Stimulated activated CD4-positive, alpha-beta T cell treated with anti-CD3 and anti-CD28 coated beads, Interleukin-4, amount 100 ng/mL, for 1 hour (primary cell): Measurements from ENCODE around the gene CPNE8.
"Not testable (repeated sequence)": the region's sequence is repeated elsewhere in the genome, so short reads cannot be mapped to it uniquely, and the experiment has no call there.

Source experiments
- DNase-seq: peaks from one replicate; pipeline ENCODE4 v3.0.0-alpha.2; 2020

The CPNE8 gene

DNA sequence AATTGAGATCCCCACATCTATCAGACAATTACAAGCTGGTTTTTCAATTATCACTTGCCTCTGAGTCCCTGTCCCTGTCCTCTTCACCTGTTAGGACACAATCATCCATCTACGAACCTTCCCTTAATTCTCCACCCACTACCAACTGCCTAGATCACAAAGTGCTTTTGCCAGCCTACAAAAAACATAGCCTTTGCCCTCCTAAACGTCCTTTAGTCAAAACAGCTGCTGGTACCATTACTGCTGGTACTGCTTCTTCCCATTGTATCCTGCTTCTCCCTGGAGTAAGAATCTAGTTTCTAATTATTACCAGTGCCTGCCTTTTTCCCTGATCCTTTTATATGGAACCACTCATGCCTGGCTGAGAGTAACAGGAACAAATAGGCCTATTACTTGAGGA lies 82.1 kb downstream of the CPNE8 start:
- no peak for DNase-seq

DNA sequence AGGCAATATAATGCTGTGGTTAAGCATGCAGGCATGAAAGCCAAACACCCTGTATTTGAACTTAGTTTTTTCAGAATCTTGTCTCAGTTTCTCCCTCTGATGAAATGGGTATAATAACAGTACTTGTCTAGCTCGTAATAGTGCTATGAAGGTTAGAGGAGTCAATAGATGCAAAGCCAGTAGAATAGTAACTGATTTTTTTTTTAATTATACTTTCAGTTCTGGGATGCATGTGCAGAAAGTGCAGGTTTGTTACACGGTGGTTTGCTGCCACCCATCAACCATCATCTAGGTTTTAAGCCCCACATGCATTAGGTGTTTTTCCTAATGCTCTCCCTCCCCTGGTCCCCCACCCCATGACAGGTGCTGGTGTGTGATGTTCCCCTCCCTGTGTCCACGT lies 87.4 kb downstream of the CPNE8 start:
- DNase-seq = no peak

DNA sequence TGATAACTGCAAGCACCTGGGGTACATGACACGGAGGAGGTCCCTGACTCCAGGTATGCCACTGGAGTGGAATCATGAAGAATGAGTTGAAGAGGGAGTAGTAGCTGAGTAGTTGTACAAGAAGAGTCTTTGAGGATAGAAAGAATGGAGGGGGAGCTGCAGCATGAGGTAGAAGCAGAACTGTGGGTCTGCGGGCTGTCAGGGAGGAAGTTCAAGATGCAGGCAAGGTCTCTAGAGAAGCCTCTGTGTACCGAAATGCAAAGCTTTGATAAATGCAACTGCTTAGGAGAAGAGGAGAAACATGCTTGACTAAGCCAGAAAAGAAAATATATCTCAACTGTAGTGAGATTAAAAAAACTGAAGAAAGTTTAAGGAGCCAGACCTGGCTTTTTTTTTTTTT lies 91.5 kb downstream of the CPNE8 start:
- no peak for DNase-seq

DNA sequence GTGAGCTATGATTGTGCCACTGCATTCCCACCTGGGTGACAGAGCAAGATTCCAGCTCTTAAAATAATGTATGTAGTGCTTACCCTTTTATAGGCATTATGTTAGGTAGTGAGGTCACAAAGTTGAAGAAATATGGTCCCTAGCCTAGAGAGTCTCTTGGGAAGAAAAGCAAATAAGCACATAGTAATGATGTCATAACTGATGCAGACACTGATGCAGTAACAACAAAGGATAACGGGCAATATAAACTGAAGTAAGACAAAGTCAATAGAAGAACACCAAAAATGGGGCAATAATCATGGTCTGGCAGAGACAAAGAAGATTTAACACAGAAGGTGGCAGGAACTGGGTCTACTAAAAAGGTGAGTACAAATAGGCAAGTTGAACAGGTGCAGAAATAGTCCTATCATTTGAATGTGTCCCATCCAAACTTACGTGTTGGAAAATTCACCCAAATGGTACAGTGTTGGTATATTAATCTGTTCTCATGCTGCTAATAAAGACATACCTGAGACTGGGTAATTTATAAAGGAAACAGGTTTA lies 93.5 kb downstream of the CPNE8 start:
- DNase-seq = no peak

- DNase-seq = no peak
Measured at GRCh38 chr12:38809832-38810231, 95.6 kb downstream of the CPNE8 start.

GRCh38 chr12:38788106-38788505 lies 117.3 kb downstream of the CPNE8 start:
- DNase-seq = no peak

DNA sequence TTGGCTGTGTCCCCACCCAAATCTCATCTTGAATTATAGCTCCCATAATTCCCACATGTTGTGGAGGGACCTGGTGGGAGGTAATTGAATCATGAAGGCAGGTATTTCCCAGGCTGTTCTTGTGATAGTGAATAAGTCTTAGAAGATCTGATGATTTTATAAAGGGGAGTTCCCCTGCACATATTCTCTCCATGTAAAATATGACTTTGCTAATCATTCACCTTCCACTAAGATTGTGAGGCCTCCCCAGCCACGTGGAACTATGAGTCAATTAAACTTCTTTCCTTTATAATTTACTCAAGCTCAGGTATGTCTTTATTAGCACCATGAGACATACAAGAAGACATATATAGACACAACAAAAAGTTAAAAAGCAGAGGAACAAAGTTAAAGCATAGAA lies 120.0 kb downstream of the CPNE8 start:
- no peak for DNase-seq

- DNase-seq = no peak
Measured at GRCh38 chr12:38783304-38783703, 122.1 kb downstream of the CPNE8 start.

GRCh38 chr12:38782359-38782758 lies 123.0 kb downstream of the CPNE8 start:
- no peak for DNase-seq

DNA sequence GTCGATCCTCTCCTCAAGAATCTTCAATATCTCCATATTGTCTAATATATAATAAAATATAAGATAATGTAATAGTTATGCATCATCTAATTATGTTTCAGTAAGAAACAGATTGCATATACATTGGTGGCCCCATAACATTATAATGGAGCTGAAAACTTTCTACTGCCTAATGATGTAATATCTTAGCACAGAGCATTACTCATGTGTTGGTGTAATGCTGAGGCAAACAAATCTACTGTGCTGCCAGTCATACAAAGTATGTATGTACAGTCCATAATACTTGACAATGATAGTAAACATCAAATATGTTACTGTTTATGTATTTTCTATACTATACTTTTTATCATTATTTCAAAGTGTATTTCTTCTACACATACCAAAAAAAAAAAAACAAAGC lies 128.7 kb downstream of the CPNE8 start:
- DNase-seq = no peak

- no peak for DNase-seq
Measured at GRCh38 chr12:38775457-38775856, 129.9 kb downstream of the CPNE8 start.

DNA sequence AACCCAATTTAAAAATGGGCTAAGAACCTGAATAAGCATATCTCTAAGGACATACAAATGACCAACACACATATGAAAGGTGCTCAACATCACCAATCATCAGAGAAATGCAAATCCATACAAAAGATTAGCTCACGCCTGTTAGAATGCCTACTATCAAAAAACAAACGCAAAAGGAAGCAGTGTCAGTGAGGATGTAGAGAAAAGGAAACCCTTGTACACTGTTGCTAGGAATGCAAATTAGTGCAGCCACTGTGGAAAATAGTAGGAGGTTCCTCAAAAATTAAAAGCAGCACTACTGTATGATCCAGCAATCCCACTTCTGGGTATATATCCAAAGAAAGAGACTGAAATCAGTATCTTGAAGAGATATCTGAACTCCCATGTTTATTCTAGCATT lies 133.0 kb downstream of the CPNE8 start:
- no peak for DNase-seq

DNA sequence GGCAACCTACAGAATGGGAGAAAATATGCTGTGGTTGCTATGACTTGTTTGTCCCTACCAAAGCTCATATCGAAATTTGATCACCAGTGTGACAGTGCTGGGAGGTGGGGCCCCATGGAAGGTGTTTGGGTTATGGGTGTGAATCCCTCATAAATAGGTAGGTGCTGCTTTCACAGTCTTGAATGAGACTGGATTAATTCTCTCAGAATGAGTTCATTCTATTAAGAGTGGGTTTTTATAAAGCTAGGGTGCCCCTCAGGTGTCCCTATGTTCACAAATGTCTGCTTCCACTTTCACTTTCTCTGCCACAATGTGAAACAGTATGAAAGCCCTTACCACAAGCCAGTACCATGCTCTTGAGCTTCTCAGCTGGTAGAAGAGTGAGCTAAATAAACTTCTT lies 133.5 kb downstream of the CPNE8 start:
- peak; percentile 25 for DNase-seq

GRCh38 chr12:38761636-38762342 lies 143.6 kb downstream of the CPNE8 start:
- no peak for DNase-seq

DNA sequence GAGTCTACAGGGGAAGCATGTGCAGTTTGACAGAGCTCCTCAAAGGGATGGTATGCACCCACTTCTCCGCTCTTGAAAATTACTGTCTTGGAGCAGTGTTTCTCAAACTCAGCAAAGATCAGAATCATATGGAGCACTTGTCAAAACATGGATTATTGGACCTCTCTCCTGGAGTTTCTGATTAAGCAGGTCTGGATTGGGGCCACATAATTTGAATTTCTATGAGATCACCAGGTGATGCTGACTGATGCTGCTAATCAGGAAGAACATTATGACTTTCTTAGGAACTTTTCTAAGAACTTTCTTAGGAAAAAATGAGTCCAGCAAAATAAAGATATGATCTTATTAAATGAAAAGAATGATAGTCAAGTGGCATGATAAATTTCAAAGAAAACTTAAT lies 144.3 kb downstream of the CPNE8 start:
- DNase-seq = no peak

DNA sequence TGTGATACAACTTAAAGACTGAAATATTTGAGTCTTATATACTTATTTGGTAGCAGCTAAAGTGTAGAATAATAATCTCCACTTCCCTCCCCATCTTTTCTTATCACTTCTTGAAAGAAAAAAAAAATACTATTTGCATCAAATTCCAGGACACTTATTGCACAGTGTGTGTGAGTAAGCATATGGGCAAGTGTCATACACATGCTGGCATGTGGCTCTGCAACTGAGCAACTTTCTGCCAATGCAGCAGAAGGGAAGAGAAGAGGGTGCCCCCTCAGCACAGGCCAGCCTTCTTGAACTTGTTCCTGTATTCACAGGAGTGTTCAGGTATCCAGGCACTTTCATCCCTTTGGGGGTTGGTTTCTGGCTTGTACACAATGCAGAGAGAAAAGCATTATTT lies 145.8 kb downstream of the CPNE8 start:
- no peak for DNase-seq

DNA sequence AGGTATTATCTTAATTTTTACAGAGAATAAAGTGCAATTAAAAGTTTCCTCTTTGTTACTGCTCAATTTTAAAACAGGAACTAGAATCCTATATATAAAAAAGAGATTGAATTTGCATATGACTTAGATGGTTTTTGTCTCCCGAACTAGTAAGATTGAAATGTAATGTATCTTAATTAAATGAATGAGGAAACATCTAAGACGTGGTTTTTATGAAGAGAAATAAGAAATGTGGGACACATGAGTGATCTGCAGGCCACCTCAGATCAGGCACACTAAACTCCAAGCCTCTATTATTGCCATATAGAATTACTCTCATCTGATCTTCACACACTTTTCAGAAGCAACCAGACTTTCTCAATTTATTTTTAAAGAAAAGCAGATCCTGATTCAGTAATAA lies 158.6 kb downstream of the CPNE8 start:
- DNase-seq = no peak

DNA sequence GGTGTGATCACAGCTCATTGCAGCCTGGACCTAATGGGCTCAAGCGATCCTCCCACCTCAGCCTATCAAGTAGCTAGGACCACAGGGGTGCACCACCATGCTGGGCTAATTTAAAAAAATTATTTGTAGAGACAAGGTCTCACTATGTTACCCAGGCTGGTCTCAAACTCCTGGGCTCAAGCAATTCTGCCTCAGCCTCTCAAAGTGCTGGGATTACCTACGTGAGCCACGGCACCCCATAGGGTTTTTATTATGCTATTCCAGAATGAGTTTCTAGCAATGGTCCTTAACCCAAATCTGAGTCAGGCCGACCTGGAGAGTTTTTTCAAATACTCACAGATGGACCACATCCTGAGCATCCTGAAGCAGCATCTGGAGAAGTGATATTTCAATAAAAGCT lies 159.8 kb downstream of the CPNE8 start:
- no peak for DNase-seq

DNA sequence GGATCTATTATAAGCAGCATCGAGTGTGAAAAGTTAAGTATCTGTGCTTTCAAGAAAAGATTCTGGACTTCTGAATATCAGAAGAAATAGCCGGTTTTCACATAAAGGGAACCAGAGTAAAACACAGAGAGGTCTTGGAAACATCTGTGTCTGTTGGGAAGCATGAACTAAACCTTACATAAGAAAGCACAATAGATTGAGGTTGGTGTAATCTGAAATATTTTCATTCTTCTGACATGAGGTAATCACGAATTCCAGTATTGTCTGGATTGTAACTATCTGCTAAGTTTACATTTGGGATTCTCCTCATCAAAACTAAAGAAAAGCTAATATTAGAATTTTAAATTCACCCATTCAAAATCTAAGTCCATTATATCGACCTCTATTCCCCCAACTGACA lies 161.3 kb downstream of the CPNE8 start:
- no peak for DNase-seq

GRCh38 chr12:38742496-38742895 lies 162.9 kb downstream of the CPNE8 start:
- not testable (repeated sequence) for DNase-seq

DNA sequence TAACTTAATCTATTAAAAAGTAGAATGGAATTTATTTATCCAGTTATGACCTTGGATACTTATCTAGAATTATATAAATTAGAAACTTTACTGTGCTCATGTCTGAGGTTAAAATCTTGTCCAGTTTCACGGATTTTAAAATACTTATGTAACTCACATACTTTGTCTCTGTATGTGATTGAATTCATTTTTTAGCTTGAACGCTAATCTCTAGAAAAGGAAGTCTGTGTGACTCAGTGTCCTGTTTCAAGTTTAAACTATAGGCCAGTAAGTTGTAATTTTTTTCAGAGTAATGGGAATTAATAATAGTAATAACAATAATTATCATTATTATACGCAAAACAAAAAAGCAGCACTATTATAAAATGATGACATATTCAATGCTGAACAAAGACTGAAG lies 168.6 kb downstream of the CPNE8 start:
- no peak for DNase-seq

GRCh38 chr12:38732761-38733160 lies 172.6 kb downstream of the CPNE8 start:
- DNase-seq = no peak

GRCh38 chr12:38728894-38729293 lies 176.5 kb downstream of the CPNE8 start:
- DNase-seq = no peak

GRCh38 chr12:38721611-38722252 lies 183.7 kb downstream of the CPNE8 start:
- DNase-seq = no peak

DNA sequence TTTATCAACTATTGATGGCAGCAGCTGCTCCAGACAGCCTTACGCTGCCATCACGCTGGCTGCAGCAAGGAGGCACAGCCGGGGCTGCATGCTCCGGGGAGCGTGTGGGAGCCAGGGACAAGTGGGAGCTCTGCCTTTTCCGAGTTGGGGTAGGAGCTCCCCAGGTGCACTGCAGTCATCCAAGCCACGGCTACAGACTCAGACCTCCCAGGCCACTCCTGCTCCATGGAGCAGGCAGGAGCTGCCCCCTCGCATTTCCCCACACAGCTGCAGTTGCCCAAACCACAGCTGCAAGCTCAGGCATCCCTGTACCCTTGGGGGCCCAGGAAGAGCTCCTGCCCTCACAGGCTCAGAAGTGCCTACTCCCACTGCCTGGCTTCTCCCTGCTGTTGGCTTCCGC lies 184.7 kb downstream of the CPNE8 start:
- no peak for DNase-seq
